HG03558 (cell line): Measurements from ENCODE around the gene ATP6V1E1.
"Not testable (repeated sequence)": the region's sequence is repeated elsewhere in the genome, so short reads cannot be mapped to it uniquely, and the experiment has no call there.

Experiments
- ATAC-seq: cut with Tn5 transposase; IDR thresholded peaks from one replicate; pipeline ENCODE4 v1.9.1; 2021; ENCODE audit warnings: moderate number of reproducible peaks; ENCODE audit not compliant: unreplicated experiment; ENCODE audit errors: extremely low read depth

ATP6V1E1 gene

DNA sequence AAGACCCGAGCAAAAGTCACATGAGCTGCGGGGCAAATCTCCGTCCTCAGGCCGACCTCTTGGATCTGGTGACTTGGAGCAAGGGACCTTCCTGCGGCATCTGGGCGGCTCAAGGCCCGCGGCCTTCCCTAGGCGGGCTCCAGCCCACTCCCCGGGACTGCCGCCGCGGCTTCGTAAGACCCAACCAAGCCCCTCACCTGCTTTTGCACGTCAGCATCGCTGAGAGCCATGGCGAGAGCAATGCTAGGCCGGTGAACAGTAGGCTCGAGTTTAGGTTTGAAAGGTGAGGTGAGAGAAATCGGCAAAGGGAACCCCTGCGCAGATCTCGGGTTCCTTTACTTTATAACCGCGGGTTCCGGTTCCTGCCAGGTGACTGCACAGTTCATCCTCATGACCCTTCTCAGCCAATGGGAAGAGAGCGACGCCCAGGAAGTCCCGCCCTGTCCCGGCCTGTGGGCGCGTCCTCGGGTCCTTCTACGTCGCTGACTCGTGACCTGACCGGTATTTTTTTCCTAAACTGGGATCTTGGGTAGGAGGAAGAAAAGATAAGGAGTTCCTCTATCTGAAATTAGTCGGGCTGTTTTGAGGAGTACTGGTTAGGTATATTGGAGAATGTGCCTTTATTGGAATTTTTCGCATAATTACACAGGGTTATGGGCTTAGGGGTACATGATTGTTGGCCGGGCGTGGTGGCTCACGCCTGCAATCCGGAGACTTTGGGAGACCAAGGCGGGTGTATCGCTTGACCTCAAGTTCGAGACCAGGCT lies at the start of gene ATP6V1E1:
Gene ATP6V1E1, minus strand, starts transcription at position 344 of the 767 bp plus-strand sequence. Its CDS starts 114 bp downstream, at position 230.
- ATAC-seq, result peak; percentile 94

- no peak for ATAC-seq
These were observed 47.0 kb upstream of the ATP6V1E1 start for GRCh38 chr22:17675584-17675983.

DNA sequence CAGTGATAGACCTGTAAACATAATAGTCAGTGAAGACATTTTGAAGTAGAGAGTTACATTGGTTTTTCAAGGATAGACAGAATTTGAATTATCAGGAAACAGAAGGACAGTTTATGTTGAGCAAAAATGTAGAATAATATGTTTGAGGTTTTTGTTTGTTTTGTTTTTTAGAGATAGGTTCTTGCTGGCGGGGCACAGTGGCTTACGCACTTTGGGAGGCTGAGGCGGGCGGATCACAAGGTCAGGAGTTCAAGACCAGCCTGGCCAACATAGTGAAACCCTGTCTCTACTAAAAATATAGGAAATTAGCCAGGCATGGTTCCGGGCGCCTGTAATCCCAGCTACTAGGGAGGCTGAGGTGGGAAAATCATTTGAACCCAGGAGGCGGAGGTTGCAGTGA lies 45.6 kb upstream of the ATP6V1E1 start:
- no peak for ATAC-seq

GRCh38 chr22:17672417-17672991 lies 44.0 kb upstream of the ATP6V1E1 start:
- no peak for ATAC-seq

GRCh38 chr22:17671521-17672092 lies 43.1 kb upstream of the ATP6V1E1 start:
- ATAC-seq, result not testable (repeated sequence)

- no peak for ATAC-seq
These were observed 37.3 kb upstream of the ATP6V1E1 start for GRCh38 chr22:17665854-17666253.

- no peak for ATAC-seq
These were observed 36.7 kb upstream of the ATP6V1E1 start for GRCh38 chr22:17665248-17665647.

DNA sequence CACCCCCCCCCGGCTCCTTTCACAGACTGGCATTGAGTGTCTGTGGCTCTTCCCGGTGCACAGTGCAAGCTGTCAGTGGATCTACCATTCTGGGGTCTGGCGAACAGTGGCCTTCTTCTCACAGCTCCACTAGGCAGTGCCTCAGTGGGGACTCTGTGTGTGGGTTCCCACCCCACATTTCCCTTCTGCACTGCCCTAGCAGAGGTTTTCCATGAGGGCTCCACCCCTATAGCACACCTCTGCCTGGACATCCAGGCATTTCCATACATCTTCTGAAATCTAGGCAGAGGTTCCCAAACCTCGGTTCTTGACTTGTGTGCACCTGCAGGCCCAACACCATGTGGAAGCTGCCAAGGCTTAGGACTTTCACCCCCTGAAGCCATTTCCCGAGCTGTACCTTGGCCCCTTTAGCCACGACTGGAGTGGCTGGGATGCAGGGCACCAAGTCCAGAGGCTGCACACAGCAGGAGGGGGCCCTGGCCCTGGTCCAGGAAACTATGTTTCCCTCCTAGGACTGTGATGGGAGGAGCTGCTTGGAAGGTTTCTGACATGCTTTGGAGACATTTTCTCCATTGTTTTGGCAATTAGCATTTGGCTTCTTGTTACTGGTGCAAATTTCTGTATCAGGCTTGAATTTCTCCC lies 36.0 kb upstream of the ATP6V1E1 start:
- no peak for ATAC-seq

- no peak for ATAC-seq
These were observed 28.4 kb upstream of the ATP6V1E1 start for GRCh38 chr22:17656870-17657395.

DNA sequence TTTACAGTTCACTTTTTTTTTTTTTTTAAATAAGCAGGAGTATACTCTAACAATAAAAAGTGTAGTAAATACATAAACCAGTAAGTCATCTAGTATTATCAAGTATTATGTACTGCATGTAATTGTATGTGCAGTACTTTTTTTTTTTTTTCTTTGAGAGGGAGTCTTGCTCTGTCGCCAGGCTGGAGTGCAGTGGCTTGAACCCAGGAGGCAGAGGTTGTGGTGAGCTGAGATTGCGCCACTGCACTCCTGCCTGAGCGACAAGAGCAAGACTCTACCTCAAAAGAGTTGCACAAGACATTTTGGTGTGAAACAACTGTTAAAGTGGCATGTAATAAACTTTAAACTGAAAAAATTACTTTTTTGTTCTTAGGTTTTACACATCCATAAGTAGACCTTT lies 26.7 kb upstream of the ATP6V1E1 start:
- no peak for ATAC-seq

GRCh38 chr22:17648569-17648968 lies 20.0 kb upstream of the ATP6V1E1 start:
- ATAC-seq, result no peak

DNA sequence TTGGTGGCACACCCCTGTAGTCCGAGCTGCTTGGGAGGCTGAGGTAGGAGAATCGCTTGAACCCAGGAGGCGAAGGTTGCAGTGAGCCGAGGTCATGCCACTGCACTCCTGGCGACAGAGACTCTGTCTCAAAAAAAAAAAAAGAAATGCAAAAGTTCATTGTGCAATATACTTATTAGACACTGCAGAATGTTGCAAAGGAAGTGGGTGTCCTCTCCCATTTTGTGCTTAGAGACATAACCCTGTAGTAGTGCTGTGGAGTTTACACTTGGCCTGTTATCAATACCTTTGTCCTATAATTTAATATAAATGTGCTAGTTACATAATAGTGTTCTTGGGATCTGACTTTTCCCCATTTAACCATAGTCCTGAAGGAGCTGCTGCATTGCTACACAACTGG lies 19.4 kb upstream of the ATP6V1E1 start:
- ATAC-seq, result no peak

GRCh38 chr22:17647452-17647851 lies 18.9 kb upstream of the ATP6V1E1 start:
- no peak for ATAC-seq

GRCh38 chr22:17642357-17642756 lies 13.8 kb upstream of the ATP6V1E1 start:
- ATAC-seq, result not testable (repeated sequence)

- no peak for ATAC-seq
These were observed 12.7 kb upstream of the ATP6V1E1 start for GRCh38 chr22:17641269-17641668.

DNA sequence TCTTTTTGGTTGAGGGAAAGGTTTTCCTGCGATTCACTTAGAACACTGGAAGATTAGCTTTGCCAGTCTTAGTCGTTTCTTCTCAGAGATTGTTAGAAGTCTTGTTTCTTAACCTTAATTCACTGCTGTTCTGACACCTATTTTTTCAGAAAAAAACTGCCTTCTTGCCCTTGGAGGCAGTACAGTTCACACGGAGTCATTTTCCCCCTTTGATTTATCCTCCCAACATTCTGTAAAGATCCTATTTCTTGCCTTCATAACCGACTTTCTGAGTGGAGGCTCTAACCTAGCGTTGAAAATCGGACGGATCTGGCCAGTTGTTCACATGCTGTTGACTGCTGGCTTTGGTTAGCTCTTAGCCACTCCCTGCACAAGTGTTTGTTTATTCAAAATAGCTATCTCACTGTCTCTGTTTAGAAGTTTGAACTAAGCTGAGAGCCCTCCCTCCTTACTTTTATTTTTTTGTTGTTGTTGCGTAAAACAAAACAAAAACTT lies 10.7 kb upstream of the ATP6V1E1 start:
- ATAC-seq, result no peak

GRCh38 chr22:17638432-17639246 lies 10.1 kb upstream of the ATP6V1E1 start, which contains the start of gene BCL2L13:
Gene BCL2L13 (plus strand): TSS chr22:17638757. CDS start chr22:17655712, 16,955 bp downstream.
- ATAC-seq, result no peak

- ATAC-seq, result no peak
These were observed 9.6 kb upstream of the ATP6V1E1 start for GRCh38 chr22:17638182-17638431.

DNA sequence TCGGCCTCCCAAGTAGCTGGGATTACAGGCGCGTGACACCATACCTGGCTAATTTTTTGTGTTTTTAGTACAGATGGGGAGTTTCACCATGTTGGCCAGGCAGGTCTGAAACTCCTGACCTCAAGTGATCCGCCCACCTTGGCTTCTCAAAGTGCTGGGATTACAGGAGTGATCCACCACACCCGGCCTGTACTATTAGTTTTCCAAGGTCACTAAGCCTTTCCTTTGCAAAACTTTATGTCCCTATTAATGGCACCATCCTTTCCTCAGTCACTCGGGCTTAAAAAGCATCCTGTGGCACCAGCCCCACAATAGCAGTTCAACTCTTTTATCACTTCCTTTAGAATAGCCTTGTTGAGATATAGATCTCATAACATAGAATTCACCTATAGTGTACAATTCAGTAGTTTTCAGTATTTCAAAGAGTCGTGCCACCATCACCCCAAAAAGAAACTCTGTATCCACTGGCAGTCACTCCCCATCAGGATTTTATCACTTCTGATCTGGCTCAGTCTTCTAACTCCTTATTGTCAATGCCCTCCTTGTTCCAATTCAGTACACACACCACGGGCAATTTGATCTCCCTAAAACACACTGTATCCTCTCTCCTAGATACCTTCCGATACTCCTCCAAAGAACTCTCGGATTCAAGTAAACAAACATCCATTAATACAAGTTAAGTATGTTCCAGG lies 9.1 kb upstream of the ATP6V1E1 start:
- ATAC-seq, result no peak
